Psoas muscle (tissue), 8 donors: Measurements from ENCODE around the gene SLC4A5. TPM values are rescaled to one million over a fixed set of nuclear protein-coding genes. Genes with fewer than 3 reads are reported as not detected.
"Not testable (repeated sequence)": the region's sequence is repeated elsewhere in the genome, so short reads cannot be mapped to it uniquely, and the experiment has no call there.

ENCODE experiments used
- ATAC-seq, 4 donors: fragments of 200-7000 bp; cut with Tn5 transposase; one replicate each; pipeline ENCODE4 v1.9.1; 2020; ENCODE audit warnings: moderate library complexity in 3 of 4, mild to moderate bottlenecking in 2 of 4
- DNase-seq, 2 donors: peaks; one replicate each; pipeline ENCODE4 v3.0.0-alpha.2; 2020
- H3K27ac ChIP-seq: fragments of 200-600 bp; one replicate; pipeline ENCODE4 v1.8.0; 2022
- H3K27me3 ChIP-seq, 3 donors: fragments of 200-600 bp in 1 of 3; one replicate each; pipeline versions ENCODE4 v1.6.1 to v1.8.0; 2013 to 2022; ENCODE audit warnings: low read length in 2 of 3, mild to moderate bottlenecking in 2 of 3, moderate library complexity in 1 of 3; ENCODE audit not compliant: insufficient read depth in 3 of 3
- H3K36me3 ChIP-seq, 2 donors: fragments of 200-600 bp in 1 of 2; one replicate each; pipeline versions ENCODE4 v1.6.1 to v1.8.0; 2013 to 2022; ENCODE audit warnings: low read depth in 1 of 2, mild to moderate bottlenecking in 1 of 2, moderate library complexity in 1 of 2; ENCODE audit not compliant: insufficient read depth in 1 of 2
- H3K4me1 ChIP-seq: fragments of 200-600 bp; one replicate; pipeline ENCODE4 v1.8.0; 2022
- H3K4me3 ChIP-seq: fragments of 200-600 bp; one replicate; pipeline ENCODE4 v1.8.0; 2022; ENCODE audit warnings: mild to moderate bottlenecking
- H3K9me3 ChIP-seq: fragments of 200-600 bp; one replicate; pipeline ENCODE4 v1.8.0; 2022
- WGBS, 3 donors: extraction: QIAGEN DNeasy Blood & Tissue Kit; methylation state at CpG; one replicate each; pipeline versions ENCODE4 v1.1.6 to v1.1.7; 2013; 5-methylcytosine and 5-hydroxymethylcytosine counted together
- intact Hi-C, 2 donors: fragments of 100-400 bp; cut with DNase I; formaldehyde crosslinking; loops; one replicate each; pipeline versions ENCODE4 v1.11.0 to v1.14.2; 2022
- polyA plus RNA-seq, 3 donors: library from polyadenylated mRNA; stranded (reverse); fragments of 200-250 nt; gene quantifications; one replicate each; pipeline ENCODE4 v1.2.3, GENCODE V29; 2013
- total RNA-seq, 4 donors: library from RNA; stranded (reverse); fragmentation: NEBNext Ultra II Directional in 2 of 4; extraction: Animal tissue kit (Norgen Biotek cat#: 25700) in 2 of 4; gene quantifications; one replicate each; pipeline versions ENCODE4 v1.2.1 to v1.2.4, GENCODE V29; 2021 to 2023
- TF ChIP-seq, protein P1 (sequence below): fragments of 200-600 bp; IDR thresholded peaks from one replicate; pipeline ENCODE4 v1.8.0; 2022; ENCODE audit warnings: antibody characterized with exemption
- donor health status: healthy with polysubstance abuse.
- donor health status: DM: no; HTN: no; CAD: no; lungs with moderate emphysema.
- donor health status: Bipolar disorder and iron deficiency.
- donor health status: healthy.
- donor health status: DM: yes; HTN: yes; CAD: no.
- donor health status: DM: no; HTN: no; CAD: no.
- donor health status: DM: no; HTN: no; CAD: no.
- donor health status: DM: yes; HTN: yes; CAD: no.

SLC4A5 gene
- total and polyA plus RNA-seq, 7 donors: 0.27 to 5.7 (median 0.57) TPM

DNA sequence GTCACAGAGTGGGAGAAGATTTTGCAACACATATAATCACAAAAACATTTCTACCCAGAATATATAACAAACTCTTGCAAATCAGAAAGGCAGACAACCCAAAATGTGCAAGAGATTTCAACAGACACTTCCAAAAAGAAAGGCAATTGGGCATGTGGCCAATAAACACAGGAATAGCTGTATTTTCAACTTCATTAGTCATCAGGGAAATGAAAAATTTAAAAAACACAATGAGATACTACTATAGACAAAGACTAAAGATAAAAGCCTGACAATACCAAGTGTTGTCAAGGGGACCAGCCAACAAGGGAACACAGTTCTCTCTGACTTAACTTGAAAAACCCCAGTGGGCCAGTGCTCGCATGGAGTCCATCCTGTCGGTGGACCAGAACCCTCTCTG lies 104.3 kb downstream of the SLC4A5 start:
- 79 to 88% (median 84%) methylated on average over 2 of the region's 2 CpGs for WGBS, 3 donors
- H3K27ac ChIP-seq: no peak overlapping the region
- TF ChIP-seq, protein P1, sequence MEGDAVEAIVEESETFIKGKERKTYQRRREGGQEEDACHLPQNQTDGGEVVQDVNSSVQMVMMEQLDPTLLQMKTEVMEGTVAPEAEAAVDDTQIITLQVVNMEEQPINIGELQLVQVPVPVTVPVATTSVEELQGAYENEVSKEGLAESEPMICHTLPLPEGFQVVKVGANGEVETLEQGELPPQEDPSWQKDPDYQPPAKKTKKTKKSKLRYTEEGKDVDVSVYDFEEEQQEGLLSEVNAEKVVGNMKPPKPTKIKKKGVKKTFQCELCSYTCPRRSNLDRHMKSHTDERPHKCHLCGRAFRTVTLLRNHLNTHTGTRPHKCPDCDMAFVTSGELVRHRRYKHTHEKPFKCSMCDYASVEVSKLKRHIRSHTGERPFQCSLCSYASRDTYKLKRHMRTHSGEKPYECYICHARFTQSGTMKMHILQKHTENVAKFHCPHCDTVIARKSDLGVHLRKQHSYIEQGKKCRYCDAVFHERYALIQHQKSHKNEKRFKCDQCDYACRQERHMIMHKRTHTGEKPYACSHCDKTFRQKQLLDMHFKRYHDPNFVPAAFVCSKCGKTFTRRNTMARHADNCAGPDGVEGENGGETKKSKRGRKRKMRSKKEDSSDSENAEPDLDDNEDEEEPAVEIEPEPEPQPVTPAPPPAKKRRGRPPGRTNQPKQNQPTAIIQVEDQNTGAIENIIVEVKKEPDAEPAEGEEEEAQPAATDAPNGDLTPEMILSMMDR: no peak
- no peak overlapping the region for H3K4me3 ChIP-seq
- no peaks in the 10 kb centered on the region for H3K9me3 ChIP-seq
- DNase-seq (peak in 1 of 2 donors; percentile 3), ATAC-seq (no peak)
- no peaks in the 10 kb centered on the region for H3K4me1 ChIP-seq
- no peaks in the 10 kb centered on the region for H3K27me3 ChIP-seq
- intact Hi-C loops: no loop called here
- H3K36me3 ChIP-seq: peaks cover 0 to 2% of the 10 kb centered on the region in 2 donors

DNA sequence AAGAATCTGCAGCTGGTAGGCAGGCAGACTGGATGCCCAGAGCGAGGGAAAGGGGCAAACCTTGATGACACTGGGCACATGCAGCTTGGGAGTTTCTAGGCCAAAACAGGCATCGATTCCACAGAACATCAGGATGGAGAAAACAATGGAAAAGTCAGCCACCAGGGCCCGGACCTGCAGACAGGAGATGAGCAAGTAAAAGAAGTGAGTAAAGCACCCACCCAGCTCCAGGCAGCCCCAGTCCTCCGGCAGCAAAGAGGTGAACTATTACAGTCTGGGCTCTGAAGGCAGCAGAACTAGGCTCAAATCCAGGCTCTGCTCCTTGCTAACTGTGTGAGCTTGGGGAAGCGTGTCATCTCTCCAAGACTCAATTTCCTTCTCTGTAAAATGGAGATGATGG lies 108.2 kb downstream of the SLC4A5 start:
- ATAC-seq: no peak
- intact Hi-C loops: no loop called here
- TF ChIP-seq, protein P1: no peak
- no peaks in the 10 kb centered on the region for H3K27me3 ChIP-seq
- no peaks in the 10 kb centered on the region for H3K9me3 ChIP-seq
- H3K4me3 ChIP-seq: no peak overlapping the region
- H3K4me1 ChIP-seq: no peaks in the 10 kb centered on the region
- DNase-seq: peak in 1 of 2 donors; percentile 14
- H3K27ac ChIP-seq: no peak overlapping the region
- H3K36me3 ChIP-seq: peaks cover 0 to 2% of the 10 kb centered on the region in 2 donors
- WGBS, 3 donors: 92 to 96% (median 92%) methylated on average over 5 of the region's 5 CpGs

- Histone ChIP-seq H3K9me3 (no peaks in the 10 kb centered on the region), H3K4me1 (no peaks in the 10 kb centered on the region), H3K27me3 (no peaks in the 10 kb centered on the region), H3K36me3 (peaks cover 0 to 2% of the 10 kb centered on the region in 2 donors), H3K27ac (no peak overlapping the region), H3K4me3 (no peak overlapping the region)
- intact Hi-C loops: no loop called here
- TF ChIP-seq, protein P1: no peak
- ATAC-seq (no peak), DNase-seq (peak in 1 of 2 donors; percentile 1)
Observed at GRCh38 chr2:74233648-74234047, 109.6 kb downstream of the SLC4A5 start.

- H3K4me3 ChIP-seq: no peak overlapping the region
- intact Hi-C loops: no loop called here
- H3K4me1 ChIP-seq: no peaks in the 10 kb centered on the region
- 87 to 92% (median 90%) methylated on average over 6 of the region's 6 CpGs for WGBS, 3 donors
- DNase-seq (peak in 1 of 2 donors; percentile 0), ATAC-seq (no peak)
- peaks cover 0 to 2% of the 10 kb centered on the region in 2 donors for H3K36me3 ChIP-seq
- no peaks in the 10 kb centered on the region for H3K27me3 ChIP-seq
- H3K9me3 ChIP-seq: no peaks in the 10 kb centered on the region
- TF ChIP-seq, protein P1: no peak
- no peak overlapping the region for H3K27ac ChIP-seq
Observed at GRCh38 chr2:74232426-74232825, 110.8 kb downstream of the SLC4A5 start.

DNA sequence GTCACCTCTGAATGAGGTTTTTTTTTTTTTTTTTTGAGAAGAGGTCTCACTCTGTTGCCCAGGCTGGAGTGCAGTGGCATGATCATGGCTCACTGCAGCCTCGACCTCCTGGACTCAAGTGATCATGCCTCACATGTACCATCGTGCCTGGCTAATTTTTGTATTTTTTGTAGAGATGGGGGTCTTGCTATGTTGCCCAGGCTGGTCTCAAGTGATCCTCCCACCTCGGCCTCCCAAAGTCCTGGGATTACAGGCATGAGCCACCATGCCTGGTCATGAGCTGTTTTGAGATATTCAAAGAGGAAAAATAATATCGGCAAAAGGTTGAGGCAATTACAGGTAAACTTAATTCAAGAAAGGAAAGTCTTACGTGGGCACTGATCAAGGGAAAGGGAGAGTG lies 113.4 kb downstream of the SLC4A5 start:
- DNase-seq, intact Hi-C loops, H3K4me3 ChIP-seq, H3K27ac ChIP-seq, H3K36me3 ChIP-seq, H3K27me3 ChIP-seq, ATAC-seq, H3K9me3 ChIP-seq: not testable (repeated sequence)
- peaks cover 12% of the 10 kb centered on the region for H3K4me1 ChIP-seq
- 90 to 96% (median 94%) methylated on average over 5 of the region's 5 CpGs for WGBS, 3 donors
